ENCODE data around the gene MFSD11. TPM values are rescaled to one million over a fixed set of nuclear protein-coding genes. Genes with fewer than 3 reads are reported as not detected.

The MFSD11 gene
- total and polyA plus RNA-seq, 2 of the 4 experiments (the other 2 are of a cell fraction): 12.3 to 16.1 TPM

DNA sequence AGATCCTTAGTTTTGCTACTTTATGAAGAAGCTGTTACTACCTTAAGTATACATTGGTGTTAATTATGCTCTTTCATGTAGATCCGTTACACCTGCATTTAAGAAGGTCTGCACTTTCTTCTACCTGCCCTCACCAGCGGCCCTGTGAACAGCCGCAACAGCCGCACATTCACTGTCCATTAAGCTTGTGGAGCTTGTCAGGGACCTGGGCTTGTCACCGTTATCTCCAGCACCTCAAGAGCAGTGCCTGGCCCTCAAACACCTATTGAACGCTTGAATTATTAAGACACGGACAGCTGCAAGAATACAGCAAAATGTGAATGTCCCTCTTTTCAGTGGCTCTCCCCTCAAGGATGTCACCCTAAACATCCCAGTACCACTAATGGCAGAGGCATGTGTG lies 24.2 kb upstream of the MFSD11 start:
- CTCF ChIA-PET: interaction anchor here (0.7 to 1.4 kb wide), 6 partner anchors 16 to 155 kb away, joined by 3 to 4 read pairs (median 3); no protein-coding TSS in a partner anchor
- Histone ChIP-seq H2AK9ac (replicated peaks; ENCODE audit: low read depth, low read length, poor library complexity) (no peak overlapping the region), H4K8ac (ENCODE audit: low read depth in 2 of 2, low read length in 2 of 2) (no peak overlapping the region), H3K36me3 (ENCODE audit: control insufficient read depth, insufficient read depth, low read length) (peaks cover 27% of the 10 kb centered on the region), H3K18ac (ENCODE audit: low read depth, low read length) (no peak overlapping the region), H4K5ac (ENCODE audit: low read depth, low read length) (no peak overlapping the region), H3K27ac (ENCODE audit: insufficient read depth, low read length) (no peak overlapping the region), H3K9ac (ENCODE audit: low read depth, low read length) (no peak overlapping the region), H2BK20ac (ENCODE audit: low read depth, low read length) (no peak overlapping the region), H3K4me1 (ENCODE audit: control insufficient read depth, insufficient read depth, low read length) (peaks cover 20% of the 10 kb centered on the region), H2AK5ac (ENCODE audit: low read depth, low read length) (no peak overlapping the region), H3K23ac (ENCODE audit: low read depth, low read length) (no peak overlapping the region), H3K4ac (ENCODE audit: low read depth, low read length) (no peak overlapping the region), H4K91ac (ENCODE audit: insufficient read depth, low read depth, low read length) (no peak overlapping the region), H3K4me3 (ENCODE audit: insufficient read depth, low read depth, low read length) (no peak overlapping the region), H3K56ac (ENCODE audit: extremely low read depth, insufficient read depth, low read length) (no peak overlapping the region), H3K14ac (replicated peaks; ENCODE audit: low read depth, low read length) (no peak overlapping the region), H2BK120ac (ENCODE audit: low read depth, low read length) (no peak overlapping the region), H3K9me3 (ENCODE audit: control insufficient read depth, insufficient read depth, low read length) (no peaks in the 10 kb centered on the region), H3K9me1 (ENCODE audit: insufficient read depth, low read length) (peaks cover 9% of the 10 kb centered on the region), H3K27me3 (ENCODE audit: control insufficient read depth, insufficient read depth, low read length) (no peaks in the 10 kb centered on the region), H3K4me2 (ENCODE audit: low read depth, low read length) (no peak overlapping the region), H4K20me1 (ENCODE audit: insufficient read depth, low read length) (peaks cover 51% of the 10 kb centered on the region), H2AFZ (replicated peaks; ENCODE audit: low read length, poor library complexity) (no peak overlapping the region), H3K79me1 (ENCODE audit: low read depth in 1 of 2, low read length in 2 of 2) (peaks cover 31 to 76% of the 10 kb centered on the region in 2 experiments), H2BK15ac (ENCODE audit: low read depth, low read length) (no peak overlapping the region), H2BK5ac (ENCODE audit: low read depth, low read length, poor library complexity, severe bottlenecking) (no peak overlapping the region)
- DNase-seq: no peak
- in situ Hi-C loops (cut with MboI; ENCODE audit: low sequenced_read_pairs): no loop called here
- BruUV-seq (replicated peaks): no TSS peak
- TF ChIP-seq RCOR1 (IDR thresholded peaks at IDR 0.05; ENCODE audit: insufficient replicate concordance, low read length) (no peak), POLR2A (IDR thresholded peaks at IDR 0.05; ENCODE audit: low read depth, low read length) (no peak), MAZ (IDR thresholded peaks at IDR 0.05; ENCODE audit: borderline replicate concordance, low read depth, low read length) (no peak), NFE2L2 (IDR thresholded peaks at IDR 0.05; ENCODE audit: low read depth, low read length) (no peak), SMC3 (IDR thresholded peaks at IDR 0.05; ENCODE audit: low read depth, low read length) (no peak), RFX5 (IDR thresholded peaks at IDR 0.05; ENCODE audit: low read depth, low read length) (no peak), FOS (IDR thresholded peaks at IDR 0.05; ENCODE audit: low read depth, low read length) (no peak), MAFK (IDR thresholded peaks at IDR 0.05; ENCODE audit: low read depth, low read length) (no peak), CHD1 (IDR thresholded peaks at IDR 0.05; ENCODE audit: low read depth, low read length) (no peak), BHLHE40 (IDR thresholded peaks at IDR 0.05; ENCODE audit: low read depth, low read length) (no peak), MXI1 (IDR thresholded peaks at IDR 0.05; ENCODE audit: borderline replicate concordance, low read depth, low read length) (no peak), RAD21 (IDR thresholded peaks at IDR 0.05; ENCODE audit: low read length) (no peak), CEBPB (IDR thresholded peaks at IDR 0.05; ENCODE audit: low read depth, low read length) (no peak)
- TF ChIP-seq, protein P1, sequence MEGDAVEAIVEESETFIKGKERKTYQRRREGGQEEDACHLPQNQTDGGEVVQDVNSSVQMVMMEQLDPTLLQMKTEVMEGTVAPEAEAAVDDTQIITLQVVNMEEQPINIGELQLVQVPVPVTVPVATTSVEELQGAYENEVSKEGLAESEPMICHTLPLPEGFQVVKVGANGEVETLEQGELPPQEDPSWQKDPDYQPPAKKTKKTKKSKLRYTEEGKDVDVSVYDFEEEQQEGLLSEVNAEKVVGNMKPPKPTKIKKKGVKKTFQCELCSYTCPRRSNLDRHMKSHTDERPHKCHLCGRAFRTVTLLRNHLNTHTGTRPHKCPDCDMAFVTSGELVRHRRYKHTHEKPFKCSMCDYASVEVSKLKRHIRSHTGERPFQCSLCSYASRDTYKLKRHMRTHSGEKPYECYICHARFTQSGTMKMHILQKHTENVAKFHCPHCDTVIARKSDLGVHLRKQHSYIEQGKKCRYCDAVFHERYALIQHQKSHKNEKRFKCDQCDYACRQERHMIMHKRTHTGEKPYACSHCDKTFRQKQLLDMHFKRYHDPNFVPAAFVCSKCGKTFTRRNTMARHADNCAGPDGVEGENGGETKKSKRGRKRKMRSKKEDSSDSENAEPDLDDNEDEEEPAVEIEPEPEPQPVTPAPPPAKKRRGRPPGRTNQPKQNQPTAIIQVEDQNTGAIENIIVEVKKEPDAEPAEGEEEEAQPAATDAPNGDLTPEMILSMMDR (conservative IDR thresholded peaks at IDR 0.05; ENCODE audit: low read depth, low read length): no peak
- TF ChIP-seq, protein P2, sequence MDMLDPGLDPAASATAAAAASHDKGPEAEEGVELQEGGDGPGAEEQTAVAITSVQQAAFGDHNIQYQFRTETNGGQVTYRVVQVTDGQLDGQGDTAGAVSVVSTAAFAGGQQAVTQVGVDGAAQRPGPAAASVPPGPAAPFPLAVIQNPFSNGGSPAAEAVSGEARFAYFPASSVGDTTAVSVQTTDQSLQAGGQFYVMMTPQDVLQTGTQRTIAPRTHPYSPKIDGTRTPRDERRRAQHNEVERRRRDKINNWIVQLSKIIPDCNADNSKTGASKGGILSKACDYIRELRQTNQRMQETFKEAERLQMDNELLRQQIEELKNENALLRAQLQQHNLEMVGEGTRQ (IDR thresholded peaks at IDR 0.05; ENCODE audit: low read depth, low read length): no peak
- TF ChIP-seq, protein P3, sequence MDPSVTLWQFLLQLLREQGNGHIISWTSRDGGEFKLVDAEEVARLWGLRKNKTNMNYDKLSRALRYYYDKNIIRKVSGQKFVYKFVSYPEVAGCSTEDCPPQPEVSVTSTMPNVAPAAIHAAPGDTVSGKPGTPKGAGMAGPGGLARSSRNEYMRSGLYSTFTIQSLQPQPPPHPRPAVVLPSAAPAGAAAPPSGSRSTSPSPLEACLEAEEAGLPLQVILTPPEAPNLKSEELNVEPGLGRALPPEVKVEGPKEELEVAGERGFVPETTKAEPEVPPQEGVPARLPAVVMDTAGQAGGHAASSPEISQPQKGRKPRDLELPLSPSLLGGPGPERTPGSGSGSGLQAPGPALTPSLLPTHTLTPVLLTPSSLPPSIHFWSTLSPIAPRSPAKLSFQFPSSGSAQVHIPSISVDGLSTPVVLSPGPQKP (IDR thresholded peaks at IDR 0.05; ENCODE audit: borderline replicate concordance, low read depth, low read length): no peak
- no peak for ATAC-seq (ENCODE audit: low read depth)
- intact Hi-C loops (cut with micrococcal nuclease): loop anchor here (2.0 kb wide), 1 partner anchor 191 kb away; no protein-coding TSS in a partner anchor
- dilution Hi-C loops (cut with HindIII; ENCODE audit: low sequenced_read_pairs, unreplicated experiment): no loop called here
- POLR2A ChIA-PET (ENCODE audit: unreplicated experiment): no interaction called here
- 96% methylated on average over 4 of the region's 7 CpGs; no CpG with 5 or more reads in 1 of the 2 experiments for WGBS, 2 experiments (ENCODE audit: extremely low coverage in 2 of 2, insufficient read length in 1 of 2)

Data from IMR-90 (cell line).